Esophagus squamous epithelium (tissue), 4 donors: ENCODE measurements around the gene ACER3.

Source experiments
- CTCF ChIP-seq, 6 experiments: fragments of 450-650 bp in 4 of 6; fragments of 200-600 bp in 2 of 6; sonication (generic) in 2 of 6; IDR thresholded peaks; one replicate each; pipeline ENCODE4 v1.5.1; 2016 to 2019; ENCODE audit warnings: antibody characterized with exemption in 6 of 6, mild to moderate bottlenecking in 4 of 6, moderate library complexity in 4 of 6
- POLR2A ChIP-seq, 4 donors: fragments of 450-650 bp; IDR thresholded peaks; one replicate each; pipeline ENCODE4 v1.6.1; 2017; ENCODE audit warnings: antibody characterized with exemption in 4 of 4, mild to moderate bottlenecking in 4 of 4, moderate library complexity in 3 of 4

- TF ChIP-seq CTCF (IDR thresholded peaks at IDR 0.05) (no peak), POLR2A (IDR thresholded peaks at IDR 0.05) (no peak)
Observed at GRCh38 chr11:76825726-76826396, 34.9 kb upstream of the ACER3 start.
